GM19043 (cell line): ENCODE data around the gene CDX1.
A peak's percentile ranks its signal among the peaks of the same experiment; 100 is the strongest.

Experiments used
- ATAC-seq: cut with Tn5 transposase; IDR thresholded peaks from one replicate; pipeline ENCODE4 v1.9.1; 2021; ENCODE audit warnings: low read depth; ENCODE audit not compliant: unreplicated experiment

The CDX1 gene

GRCh38 chr5:150202501-150202900 is 35.9 kb downstream of the CDX1 start:
- no peak for ATAC-seq

GRCh38 chr5:150203832-150204589 is 37.4 kb downstream of the CDX1 start:
- ATAC-seq = no peak

- ATAC-seq = no peak
These were observed 38.0 kb downstream of the CDX1 start for GRCh38 chr5:150204590-150204960.

GRCh38 chr5:150206098-150206778 is 39.7 kb downstream of the CDX1 start:
- ATAC-seq = no peak

- no peak for ATAC-seq
These were observed 40.2 kb downstream of the CDX1 start for GRCh38 chr5:150206779-150207115.

- ATAC-seq = no peak
These were observed 41.9 kb downstream of the CDX1 start for GRCh38 chr5:150208187-150209098.

- ATAC-seq = no peak
These were observed 42.6 kb downstream of the CDX1 start for GRCh38 chr5:150209099-150209635.

- no peak for ATAC-seq
These were observed 44.1 kb downstream of the CDX1 start for GRCh38 chr5:150210644-150211043.

GRCh38 chr5:150211156-150212030 is 44.8 kb downstream of the CDX1 start:
- ATAC-seq = no peak

GRCh38 chr5:150213530-150213929 is 47.0 kb downstream of the CDX1 start:
- no peak for ATAC-seq

GRCh38 chr5:150214289-150214688 is 47.7 kb downstream of the CDX1 start:
- ATAC-seq = no peak

- ATAC-seq = no peak
These were observed 49.7 kb downstream of the CDX1 start for GRCh38 chr5:150215979-150216944.

- no peak for ATAC-seq
These were observed 50.5 kb downstream of the CDX1 start for GRCh38 chr5:150217038-150217437.

- peak; percentile 94 for ATAC-seq
These were observed 51.5 kb downstream of the CDX1 start for GRCh38 chr5:150217873-150218692.

- no peak for ATAC-seq
These were observed 52.1 kb downstream of the CDX1 start for GRCh38 chr5:150218693-150219035.

GRCh38 chr5:150219142-150219541 is 52.6 kb downstream of the CDX1 start:
- ATAC-seq = no peak

GRCh38 chr5:150219861-150220260 is 53.3 kb downstream of the CDX1 start:
- ATAC-seq = no peak

GRCh38 chr5:150221471-150221870 is 54.9 kb downstream of the CDX1 start:
- no peak for ATAC-seq
